Stimulated activated CD4-positive, alpha-beta T cell treated with anti-CD3 and anti-CD28 coated beads, Interleukin-12 subunit alpha, Interleukin-12 subunit beta, amount 100 ng/mL, for 24 hours (primary cell): ENCODE measurements around the gene APOBEC4.

Experiments used
- DNase-seq, 2 experiments: peaks; one replicate each; pipeline ENCODE4 v3.0.0-alpha.2; 2020; ENCODE audit warnings: low read depth in 2 of 2

APOBEC4 gene

GRCh38 chr1:183600634-183601033 is 52.5 kb downstream of the APOBEC4 start:
- DNase-seq: no peak

- no peak for DNase-seq
These were observed 53.0 kb downstream of the APOBEC4 start for GRCh38 chr1:183600136-183600535.

GRCh38 chr1:183598386-183598785 is 54.7 kb downstream of the APOBEC4 start:
- no peak for DNase-seq

GRCh38 chr1:183597656-183598347 is 55.3 kb downstream of the APOBEC4 start:
- no peak for DNase-seq

- no peak for DNase-seq
These were observed 56.6 kb downstream of the APOBEC4 start for GRCh38 chr1:183596500-183596899.
